ACHN (cell line): ENCODE data around the gene NBEAL2.
A peak's percentile ranks its signal among the peaks of the same experiment; 100 is the strongest.

Source experiments
- DNase-seq: peaks from one replicate; pipeline ENCODE4 v3.0.0-alpha.2; 2015
- in situ Hi-C: cut with HindIII; loops from 2 replicates; pipeline ENCODE4 v1.10.0; 2017; ENCODE audit warnings: low sequenced_read_pairs, low pct_ligation_motif_present, low pct_unique_long_range_greater_than_20kb

Gene NBEAL2

GRCh38 chr3:46978985-46979944 lies at the start of gene NBEAL2:
NBEAL2 (plus strand) TSS chr3:46979666; CDS start chr3:46979862, 196 bp downstream.
- in situ Hi-C loops, result no loop called here

GRCh38 chr3:46930166-46930944 lies 49.1 kb upstream of the NBEAL2 start:
- no peak for DNase-seq
- in situ Hi-C loops, result no loop called here

More at GRCh38 chr3:46978985-46979944, at the start of gene NBEAL2:
- peak; percentile 92 for DNase-seq

- in situ Hi-C loops, result no loop called here
- DNase-seq, result peak; percentile 23
These were observed 48.5 kb upstream of the NBEAL2 start for GRCh38 chr3:46930945-46931403.

- in situ Hi-C loops, result no loop called here
- DNase-seq, result no peak
These were observed 47.7 kb upstream of the NBEAL2 start for GRCh38 chr3:46931631-46932331.

GRCh38 chr3:46932455-46933225 lies 46.8 kb upstream of the NBEAL2 start:
- in situ Hi-C loops, result no loop called here
- no peak for DNase-seq

- in situ Hi-C loops, result no loop called here
These were observed 46.2 kb upstream of the NBEAL2 start for GRCh38 chr3:46933261-46933660.

GRCh38 chr3:46934072-46934471 lies 45.4 kb upstream of the NBEAL2 start:
- no peak for DNase-seq

More at GRCh38 chr3:46933261-46933660, 46.2 kb upstream of the NBEAL2 start:
- DNase-seq, result no peak

GRCh38 chr3:46934498-46935167 lies 44.8 kb upstream of the NBEAL2 start:
- DNase-seq, result no peak
- in situ Hi-C loops, result no loop called here

More at GRCh38 chr3:46934072-46934471, 45.4 kb upstream of the NBEAL2 start:
- in situ Hi-C loops, result no loop called here

- DNase-seq, result peak; percentile 95
- in situ Hi-C loops, result no loop called here
These were observed 44.2 kb upstream of the NBEAL2 start for GRCh38 chr3:46935168-46935858.

GRCh38 chr3:46935989-46936558 lies 43.4 kb upstream of the NBEAL2 start:
- in situ Hi-C loops, result no loop called here
- no peak for DNase-seq

GRCh38 chr3:46936733-46937250 lies 42.7 kb upstream of the NBEAL2 start:
- in situ Hi-C loops, result no loop called here
- DNase-seq, result no peak

GRCh38 chr3:46938118-46938517 lies 41.3 kb upstream of the NBEAL2 start:
- in situ Hi-C loops, result no loop called here
- no peak for DNase-seq

- no peak for DNase-seq
- in situ Hi-C loops, result no loop called here
These were observed 39.7 kb upstream of the NBEAL2 start for GRCh38 chr3:46939578-46940445.

GRCh38 chr3:46942076-46942475 lies 37.4 kb upstream of the NBEAL2 start:
- DNase-seq, result no peak
- in situ Hi-C loops, result no loop called here

- in situ Hi-C loops, result no loop called here
These were observed 36.8 kb upstream of the NBEAL2 start for GRCh38 chr3:46942481-46943236.

More at GRCh38 chr3:46942481-46943236, 36.8 kb upstream of the NBEAL2 start:
- DNase-seq, result no peak
